ENCODE data around the gene CLDN5.

GRCh38 chr22:19478901-19479354, 45.3 kb downstream of the CLDN5 start, which contains the start of gene UFD1:
- no peak for TF ChIP-seq CTCF (IDR thresholded peaks at IDR 0.05)
- peak; percentile 66 to 90 (median 78) for TF ChIP-seq POLR2AphosphoS5 (IDR thresholded peaks at IDR 0.05)
- TF ChIP-seq POLR2A (IDR thresholded peaks at IDR 0.05): peak; percentile 23 to 51

Measured in sigmoid colon (tissue), 4 donors.